Body of pancreas (tissue), 4 donors: ENCODE data around the gene COL28A1.

Experiments used
- CTCF ChIP-seq, 7 experiments: fragments of 450-650 bp in 4 of 7; fragments of 200-600 bp in 3 of 7; sonication (generic) in 3 of 7; IDR thresholded peaks; one replicate each; pipeline ENCODE4 v1.5.1; 2016 to 2019; ENCODE audit warnings: antibody characterized with exemption in 7 of 7
- POLR2A ChIP-seq, 3 donors: fragments of 450-650 bp; IDR thresholded peaks; one replicate each; pipeline ENCODE4 v1.6.1; 2016; ENCODE audit warnings: antibody characterized with exemption in 3 of 3, mild to moderate bottlenecking in 2 of 3

- TF ChIP-seq CTCF (IDR thresholded peaks at IDR 0.05): no peak
- no peak for TF ChIP-seq POLR2A (IDR thresholded peaks at IDR 0.05)
These were observed 46.1 kb downstream of the COL28A1 start for GRCh38 chr7:7489546-7489945.
